ENCODE data around the gene NTN1.

GRCh38 chr17:8986295-8986694, 35.0 kb upstream of the NTN1 start:
- TF ChIP-seq, protein P1, sequence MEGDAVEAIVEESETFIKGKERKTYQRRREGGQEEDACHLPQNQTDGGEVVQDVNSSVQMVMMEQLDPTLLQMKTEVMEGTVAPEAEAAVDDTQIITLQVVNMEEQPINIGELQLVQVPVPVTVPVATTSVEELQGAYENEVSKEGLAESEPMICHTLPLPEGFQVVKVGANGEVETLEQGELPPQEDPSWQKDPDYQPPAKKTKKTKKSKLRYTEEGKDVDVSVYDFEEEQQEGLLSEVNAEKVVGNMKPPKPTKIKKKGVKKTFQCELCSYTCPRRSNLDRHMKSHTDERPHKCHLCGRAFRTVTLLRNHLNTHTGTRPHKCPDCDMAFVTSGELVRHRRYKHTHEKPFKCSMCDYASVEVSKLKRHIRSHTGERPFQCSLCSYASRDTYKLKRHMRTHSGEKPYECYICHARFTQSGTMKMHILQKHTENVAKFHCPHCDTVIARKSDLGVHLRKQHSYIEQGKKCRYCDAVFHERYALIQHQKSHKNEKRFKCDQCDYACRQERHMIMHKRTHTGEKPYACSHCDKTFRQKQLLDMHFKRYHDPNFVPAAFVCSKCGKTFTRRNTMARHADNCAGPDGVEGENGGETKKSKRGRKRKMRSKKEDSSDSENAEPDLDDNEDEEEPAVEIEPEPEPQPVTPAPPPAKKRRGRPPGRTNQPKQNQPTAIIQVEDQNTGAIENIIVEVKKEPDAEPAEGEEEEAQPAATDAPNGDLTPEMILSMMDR (IDR thresholded peaks at IDR 0.05; ENCODE audit: low read depth, low read length, poor library complexity, severe bottlenecking): peak; percentile 54
- no peak for TF ChIP-seq EZH2phosphoT487 (IDR thresholded peaks at IDR 0.05; ENCODE audit: borderline replicate concordance, low read length)

Data from DOHH2 (cell line).